Osteoblast (primary cell): Measurements from ENCODE around the gene EPHA1. TPM values are rescaled to one million over a fixed set of nuclear protein-coding genes. Genes with fewer than 3 reads are reported as not detected.
A peak's percentile ranks its signal among the peaks of the same experiment; 100 is the strongest.

Source experiments
- DNase-seq: peaks from one replicate; pipeline ENCODE4 v3.0.0; 2011; ENCODE audit warnings: low spot score, mixed read lengths; ENCODE audit not compliant: insufficient read length; ENCODE audit errors: missing footprints
- H2AFZ ChIP-seq: 2 replicates; pipeline ENCODE4 v1.6.0; 2011; ENCODE audit warnings: mild to moderate bottlenecking, low read length
- H3K27ac ChIP-seq: 2 replicates; pipeline ENCODE4 v1.5.1; 2011; ENCODE audit warnings: mild to moderate bottlenecking, low read depth, low read length, moderate library complexity
- H3K27me3 ChIP-seq: 2 replicates; pipeline ENCODE4 v1.6.0; 2012; ENCODE audit warnings: mild to moderate bottlenecking, control low read depth, inconsistent platforms, low read length, moderate library complexity; ENCODE audit not compliant: insufficient read depth
- H3K36me3 ChIP-seq: 2 replicates; pipeline ENCODE4 v1.5.1; 2011; ENCODE audit warnings: mild to moderate bottlenecking, low read length, control low read depth, moderate library complexity; ENCODE audit not compliant: insufficient read depth
- H3K4me1 ChIP-seq: 2 replicates; pipeline ENCODE4 v1.5.1; 2011; ENCODE audit warnings: mild to moderate bottlenecking, low read length, control low read depth, moderate library complexity; ENCODE audit not compliant: insufficient read depth
- H3K4me2 ChIP-seq: 2 replicates; pipeline ENCODE4 v1.6.0; 2011; ENCODE audit warnings: mild to moderate bottlenecking, low read length; ENCODE audit not compliant: insufficient read depth
- H3K4me3 ChIP-seq: fragments of 200-600 bp; sonication (generic); 3 replicates; pipeline ENCODE4 v1.5.1; 2012; ENCODE audit warnings: mild to moderate bottlenecking, low read length, inconsistent platforms; ENCODE audit not compliant: insufficient read depth
- H3K79me2 ChIP-seq: 2 replicates; pipeline ENCODE4 v1.6.0; 2012; ENCODE audit warnings: mild to moderate bottlenecking, low read length, control low read depth, inconsistent platforms; ENCODE audit not compliant: insufficient read depth
- H3K9me3 ChIP-seq: 2 replicates; pipeline ENCODE4 v1.5.1; 2011; ENCODE audit warnings: low read depth, low read length, control low read depth
- H4K20me1 ChIP-seq: 2 replicates; pipeline ENCODE4 v1.6.0; 2012; ENCODE audit warnings: mild to moderate bottlenecking, low read length, control low read depth; ENCODE audit not compliant: insufficient read depth
- total RNA-seq: library from RNA; depleted of rRNA; stranded (reverse); fragments of >200 nt; gene quantifications from 2 replicates; pipeline ENCODE4 v1.2.3, GENCODE V29; 2012
- TF ChIP-seq, protein P1 (sequence below): IDR thresholded peaks from 2 replicates; pipeline ENCODE4 v1.5.1; 2011; ENCODE audit warnings: mild to moderate bottlenecking, low read depth, low read length, moderate library complexity; ENCODE audit errors: extremely low read depth

The EPHA1 gene
- total RNA-seq, 1 donor: not detected

DNA sequence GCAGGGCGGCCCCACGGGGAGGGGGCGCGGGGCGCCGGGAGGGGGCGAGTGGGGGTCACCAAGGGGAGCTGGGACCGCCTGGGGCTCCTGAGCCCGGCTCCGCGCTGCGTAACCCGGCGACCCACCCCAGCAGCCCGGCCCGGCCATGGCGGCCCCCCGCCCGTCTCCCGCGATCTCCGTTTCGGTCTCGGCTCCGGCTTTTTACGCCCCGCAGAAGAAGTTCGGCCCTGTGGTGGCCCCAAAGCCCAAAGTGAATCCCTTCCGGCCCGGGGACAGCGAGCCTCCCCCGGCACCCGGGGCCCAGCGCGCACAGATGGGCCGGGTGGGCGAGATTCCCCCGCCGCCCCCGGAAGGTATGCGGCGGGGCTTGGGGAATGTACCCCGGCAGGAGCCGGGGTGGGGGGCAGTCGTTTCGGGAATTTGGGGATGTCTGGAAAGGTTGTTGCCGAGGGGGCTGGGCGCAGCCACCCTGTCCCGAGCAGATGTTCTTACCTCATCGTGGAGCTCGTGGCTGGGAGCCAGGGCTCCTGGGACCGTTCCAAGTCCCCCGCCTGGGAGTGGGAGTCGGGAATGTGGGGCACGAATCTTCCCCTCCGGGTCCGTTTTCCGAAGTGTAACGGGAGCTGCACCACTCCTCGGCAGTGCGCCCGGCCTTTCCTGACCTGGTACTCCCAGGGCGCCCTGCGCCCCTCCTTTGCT is 27.1 kb downstream of the EPHA1 start:
- H3K4me3 ChIP-seq: peak overlapping the region; percentile 87
- H3K27me3 ChIP-seq: no peaks in the 10 kb centered on the region
- peak overlapping the region; percentile 92 for H3K4me2 ChIP-seq
- H3K4me1 ChIP-seq: peaks cover 59% of the 10 kb centered on the region
- H3K27ac ChIP-seq: peak overlapping the region; percentile 86
- no peak overlapping the region for H2AFZ ChIP-seq
- H3K9me3 ChIP-seq: no peaks in the 10 kb centered on the region
- H4K20me1 ChIP-seq: peaks cover 46% of the 10 kb centered on the region
- TF ChIP-seq, protein P1, sequence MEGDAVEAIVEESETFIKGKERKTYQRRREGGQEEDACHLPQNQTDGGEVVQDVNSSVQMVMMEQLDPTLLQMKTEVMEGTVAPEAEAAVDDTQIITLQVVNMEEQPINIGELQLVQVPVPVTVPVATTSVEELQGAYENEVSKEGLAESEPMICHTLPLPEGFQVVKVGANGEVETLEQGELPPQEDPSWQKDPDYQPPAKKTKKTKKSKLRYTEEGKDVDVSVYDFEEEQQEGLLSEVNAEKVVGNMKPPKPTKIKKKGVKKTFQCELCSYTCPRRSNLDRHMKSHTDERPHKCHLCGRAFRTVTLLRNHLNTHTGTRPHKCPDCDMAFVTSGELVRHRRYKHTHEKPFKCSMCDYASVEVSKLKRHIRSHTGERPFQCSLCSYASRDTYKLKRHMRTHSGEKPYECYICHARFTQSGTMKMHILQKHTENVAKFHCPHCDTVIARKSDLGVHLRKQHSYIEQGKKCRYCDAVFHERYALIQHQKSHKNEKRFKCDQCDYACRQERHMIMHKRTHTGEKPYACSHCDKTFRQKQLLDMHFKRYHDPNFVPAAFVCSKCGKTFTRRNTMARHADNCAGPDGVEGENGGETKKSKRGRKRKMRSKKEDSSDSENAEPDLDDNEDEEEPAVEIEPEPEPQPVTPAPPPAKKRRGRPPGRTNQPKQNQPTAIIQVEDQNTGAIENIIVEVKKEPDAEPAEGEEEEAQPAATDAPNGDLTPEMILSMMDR: no peak
- H3K79me2 ChIP-seq: peaks cover 65% of the 10 kb centered on the region
- H3K36me3 ChIP-seq: peaks cover 41% of the 10 kb centered on the region
- peak; percentile 92 for DNase-seq

DNA sequence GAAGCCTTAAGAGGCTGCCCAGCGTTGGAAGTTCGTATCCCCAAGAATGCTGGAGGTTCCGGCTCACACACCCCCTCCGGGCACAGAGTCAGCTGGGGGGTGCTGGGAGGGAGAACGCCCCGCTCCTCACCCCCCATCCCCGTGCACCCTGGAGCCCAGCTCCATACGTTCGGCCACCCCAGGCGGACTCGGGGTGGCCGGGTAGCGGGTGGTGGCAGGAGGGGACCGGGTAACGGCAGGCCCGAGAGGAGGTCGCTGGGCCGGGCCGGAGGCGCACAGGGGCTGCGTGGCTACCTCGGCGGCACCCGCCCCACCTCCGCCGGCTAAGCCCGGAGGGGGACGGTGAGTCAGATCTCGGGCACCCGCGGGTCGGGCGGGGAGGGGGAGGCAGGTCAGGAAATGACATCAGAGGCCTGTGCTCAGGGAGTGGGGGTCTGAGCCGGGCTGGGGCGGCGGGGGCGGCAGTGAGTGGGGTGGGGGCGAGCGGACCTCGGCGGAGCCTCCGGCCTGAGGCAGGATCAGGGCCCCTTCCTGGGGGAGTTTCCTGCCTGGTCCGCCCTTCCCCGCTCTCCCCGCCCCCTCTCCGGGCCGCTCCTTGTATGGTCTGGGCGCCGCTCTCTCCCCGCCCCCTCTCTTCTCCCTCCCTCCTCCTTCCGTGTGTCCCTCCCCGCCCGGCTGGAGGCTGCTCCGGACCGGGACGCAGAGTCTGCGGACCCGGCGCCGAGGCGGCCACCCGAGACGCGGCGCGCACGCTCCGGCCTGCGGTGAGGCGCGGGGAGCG is 27.8 kb downstream of the EPHA1 start, which contains the start of gene ZYX:
Gene ZYX, plus strand, starts transcription at position 700 of the 781 bp plus-strand sequence. CDS start 227 bp downstream, outside the sequence.
- TF ChIP-seq, protein P1: no peak
- H4K20me1 ChIP-seq: peaks cover 39% of the 10 kb centered on the region
- H3K27me3 ChIP-seq: no peaks in the 10 kb centered on the region
- peak; percentile 99 for DNase-seq
- H3K9me3 ChIP-seq: no peaks in the 10 kb centered on the region
- peak within 1 kb of the TSS; percentile 81 for H2AFZ ChIP-seq
- H3K36me3 ChIP-seq: peaks cover 35% of the 10 kb centered on the region
- H3K4me2 ChIP-seq: peak within 1 kb of the TSS; percentile 92
- peaks cover 57% of the 10 kb centered on the region for H3K79me2 ChIP-seq
- peaks cover 55% of the 10 kb centered on the region for H3K4me1 ChIP-seq
- peak within 1 kb of the TSS; percentile 87 for H3K4me3 ChIP-seq
- peak within 1 kb of the TSS; percentile 88 for H3K27ac ChIP-seq

DNA sequence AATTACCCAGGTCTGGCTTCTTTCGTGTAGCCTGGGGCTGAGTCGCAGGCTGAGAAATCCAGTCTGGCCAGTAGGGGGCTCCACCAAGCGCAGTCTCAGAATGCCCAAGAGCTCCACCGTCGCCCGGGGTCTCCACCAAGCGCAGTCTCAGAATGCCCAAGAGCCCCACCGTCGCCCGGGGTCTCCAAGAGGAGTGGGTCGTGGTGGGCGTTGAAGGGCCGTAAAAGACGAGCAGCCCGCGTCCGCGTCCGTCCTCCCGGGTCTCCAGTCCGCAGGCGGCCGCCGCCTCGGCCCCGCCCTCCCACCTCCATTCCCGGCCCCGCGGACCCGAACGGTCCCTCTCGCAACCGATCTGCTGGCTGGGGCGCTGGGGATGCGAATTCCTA is 28.4 kb downstream of the EPHA1 start:
- Histone ChIP-seq H2AFZ (peak overlapping the region; percentile 81), H3K36me3 (peaks cover 31% of the 10 kb centered on the region), H3K4me1 (peaks cover 56% of the 10 kb centered on the region), H3K27me3 (no peaks in the 10 kb centered on the region), H3K27ac (peak overlapping the region; percentile 88), H3K4me3 (peak overlapping the region; percentile 87), H3K79me2 (peaks cover 53% of the 10 kb centered on the region), H3K4me2 (peak overlapping the region; percentile 88), H4K20me1 (peaks cover 33% of the 10 kb centered on the region), H3K9me3 (no peaks in the 10 kb centered on the region)
- peak; percentile 92 for DNase-seq
- TF ChIP-seq, protein P1: peak; percentile 93
